ENCODE measurements around the gene RBKS.

- TF ChIP-seq, protein P1, sequence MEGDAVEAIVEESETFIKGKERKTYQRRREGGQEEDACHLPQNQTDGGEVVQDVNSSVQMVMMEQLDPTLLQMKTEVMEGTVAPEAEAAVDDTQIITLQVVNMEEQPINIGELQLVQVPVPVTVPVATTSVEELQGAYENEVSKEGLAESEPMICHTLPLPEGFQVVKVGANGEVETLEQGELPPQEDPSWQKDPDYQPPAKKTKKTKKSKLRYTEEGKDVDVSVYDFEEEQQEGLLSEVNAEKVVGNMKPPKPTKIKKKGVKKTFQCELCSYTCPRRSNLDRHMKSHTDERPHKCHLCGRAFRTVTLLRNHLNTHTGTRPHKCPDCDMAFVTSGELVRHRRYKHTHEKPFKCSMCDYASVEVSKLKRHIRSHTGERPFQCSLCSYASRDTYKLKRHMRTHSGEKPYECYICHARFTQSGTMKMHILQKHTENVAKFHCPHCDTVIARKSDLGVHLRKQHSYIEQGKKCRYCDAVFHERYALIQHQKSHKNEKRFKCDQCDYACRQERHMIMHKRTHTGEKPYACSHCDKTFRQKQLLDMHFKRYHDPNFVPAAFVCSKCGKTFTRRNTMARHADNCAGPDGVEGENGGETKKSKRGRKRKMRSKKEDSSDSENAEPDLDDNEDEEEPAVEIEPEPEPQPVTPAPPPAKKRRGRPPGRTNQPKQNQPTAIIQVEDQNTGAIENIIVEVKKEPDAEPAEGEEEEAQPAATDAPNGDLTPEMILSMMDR (conservative IDR thresholded peaks at IDR 0.05; ENCODE audit: low read depth, low read length): no peak
- no peak for TF ChIP-seq EZH2 (IDR thresholded peaks at IDR 0.05; ENCODE audit: borderline replicate concordance, low read depth, low read length, poor library complexity, severe bottlenecking)
These were observed 107.5 kb downstream of the RBKS start for GRCh38 chr2:27782701-27783100.

Measured in A673 (cell line).